Measurements from ENCODE around the gene OR2J1. TPM values are rescaled to one million over a fixed set of nuclear protein-coding genes. Genes with fewer than 3 reads are reported as not detected.

The OR2J1 gene
- total RNA-seq, 1 donor from 2014 or later, result not detected

DNA sequence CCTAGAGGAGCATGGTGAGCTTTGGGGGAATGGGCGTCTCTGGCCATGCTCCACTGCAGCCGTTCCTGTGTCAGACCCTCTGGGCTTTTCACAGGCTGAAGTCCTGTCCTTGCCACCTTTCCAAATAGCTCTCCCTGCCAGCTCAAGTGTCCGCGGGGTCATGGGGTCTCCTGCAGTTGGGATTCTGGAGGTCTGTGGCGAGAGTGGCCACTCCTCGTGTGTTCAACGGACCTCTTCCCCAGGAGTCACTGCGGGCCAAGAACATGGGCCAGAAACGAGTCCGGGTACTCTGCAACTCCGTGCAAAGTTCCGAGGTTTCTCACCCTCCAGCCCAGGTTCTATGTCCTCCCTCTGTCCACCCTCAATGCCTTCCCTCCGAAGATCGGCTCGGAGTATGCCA lies 16.8 kb upstream of the OR2J1 start:
- Mint-ChIP-seq H3K27me3 (ENCODE audit: unreplicated experiment) (peaks cover 1% of the 10 kb centered on the region), H3K4me1 (ENCODE audit: unreplicated experiment) (no peaks in the 10 kb centered on the region), H3K27ac (ENCODE audit: unreplicated experiment) (no peak overlapping the region), H3K4me3 (ENCODE audit: unreplicated experiment) (no peak overlapping the region), H3K9me3 (ENCODE audit: unreplicated experiment) (no peaks in the 10 kb centered on the region), H3K36me3 (ENCODE audit: low read depth, unreplicated experiment) (no peaks in the 10 kb centered on the region)
- DNase-seq (ENCODE audit: low spot score), result no peak
- TF ChIP-seq, protein P1, sequence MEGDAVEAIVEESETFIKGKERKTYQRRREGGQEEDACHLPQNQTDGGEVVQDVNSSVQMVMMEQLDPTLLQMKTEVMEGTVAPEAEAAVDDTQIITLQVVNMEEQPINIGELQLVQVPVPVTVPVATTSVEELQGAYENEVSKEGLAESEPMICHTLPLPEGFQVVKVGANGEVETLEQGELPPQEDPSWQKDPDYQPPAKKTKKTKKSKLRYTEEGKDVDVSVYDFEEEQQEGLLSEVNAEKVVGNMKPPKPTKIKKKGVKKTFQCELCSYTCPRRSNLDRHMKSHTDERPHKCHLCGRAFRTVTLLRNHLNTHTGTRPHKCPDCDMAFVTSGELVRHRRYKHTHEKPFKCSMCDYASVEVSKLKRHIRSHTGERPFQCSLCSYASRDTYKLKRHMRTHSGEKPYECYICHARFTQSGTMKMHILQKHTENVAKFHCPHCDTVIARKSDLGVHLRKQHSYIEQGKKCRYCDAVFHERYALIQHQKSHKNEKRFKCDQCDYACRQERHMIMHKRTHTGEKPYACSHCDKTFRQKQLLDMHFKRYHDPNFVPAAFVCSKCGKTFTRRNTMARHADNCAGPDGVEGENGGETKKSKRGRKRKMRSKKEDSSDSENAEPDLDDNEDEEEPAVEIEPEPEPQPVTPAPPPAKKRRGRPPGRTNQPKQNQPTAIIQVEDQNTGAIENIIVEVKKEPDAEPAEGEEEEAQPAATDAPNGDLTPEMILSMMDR (IDR thresholded peaks at IDR 0.05; ENCODE audit: unreplicated experiment), result no peak

DNA sequence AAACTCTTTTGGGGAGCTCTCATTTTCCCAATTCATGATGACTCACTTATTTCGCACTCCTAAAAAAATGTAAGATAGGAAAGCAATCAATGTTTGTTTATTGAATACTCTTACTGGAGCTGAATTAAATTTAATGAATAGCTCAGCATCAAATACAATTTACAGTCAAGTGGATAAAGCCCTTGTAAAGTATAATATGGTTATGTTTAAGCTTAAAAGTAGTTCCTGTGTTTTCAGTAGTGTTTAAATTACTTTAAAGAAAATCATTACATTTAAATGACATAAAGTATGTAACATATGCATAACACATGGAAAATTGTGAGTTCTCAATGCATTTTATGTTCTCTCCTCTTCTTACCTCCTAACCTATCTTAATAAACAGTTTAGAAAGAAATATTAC lies 12.1 kb upstream of the OR2J1 start, which contains the start of gene OR2B3:
TSS of gene OR2B3 (minus strand) at position 101 of the 400 bp plus-strand sequence. CDS start at position 36, 65 bp downstream.
- no peaks in the 10 kb centered on the region for H3K9me3 Mint-ChIP-seq (ENCODE audit: unreplicated experiment)
- H3K27ac Mint-ChIP-seq (ENCODE audit: unreplicated experiment), result no peak within 1 kb of the TSS
- H3K4me3 Mint-ChIP-seq (ENCODE audit: unreplicated experiment), result no peak within 1 kb of the TSS
- no peaks in the 10 kb centered on the region for H3K27me3 Mint-ChIP-seq (ENCODE audit: unreplicated experiment)
- no peaks in the 10 kb centered on the region for H3K36me3 Mint-ChIP-seq (ENCODE audit: low read depth, unreplicated experiment)
- H3K4me1 Mint-ChIP-seq (ENCODE audit: unreplicated experiment), result no peaks in the 10 kb centered on the region
- TF ChIP-seq, protein P1 (IDR thresholded peaks at IDR 0.05; ENCODE audit: unreplicated experiment), result no peak
- no peak for DNase-seq (ENCODE audit: low spot score)

DNA sequence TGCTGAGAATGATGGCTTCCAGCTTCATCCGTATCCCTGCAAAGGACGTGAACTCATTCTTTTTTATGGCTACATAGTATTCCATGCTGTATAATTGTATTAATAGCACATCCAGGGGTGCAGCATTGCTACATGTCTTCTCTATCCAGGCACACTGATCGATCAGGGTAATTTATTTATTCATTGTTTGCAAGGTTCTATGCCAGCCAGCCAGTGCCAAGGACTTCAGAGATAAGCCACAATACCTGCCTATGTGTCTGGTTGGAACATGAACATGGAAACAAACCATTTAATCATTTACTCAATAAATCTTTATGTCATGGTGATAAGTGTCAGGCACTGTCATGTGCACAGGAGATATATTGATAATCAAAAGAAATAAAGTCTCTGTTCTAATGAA lies 6.3 kb upstream of the OR2J1 start:
- no peaks in the 10 kb centered on the region for H3K4me1 Mint-ChIP-seq (ENCODE audit: unreplicated experiment)
- DNase-seq (ENCODE audit: low spot score), result no peak
- TF ChIP-seq, protein P1 (IDR thresholded peaks at IDR 0.05; ENCODE audit: unreplicated experiment), result no peak
- H3K27me3 Mint-ChIP-seq (ENCODE audit: unreplicated experiment), result no peaks in the 10 kb centered on the region
- H3K4me3 Mint-ChIP-seq (ENCODE audit: unreplicated experiment), result no peak overlapping the region
- H3K36me3 Mint-ChIP-seq (ENCODE audit: low read depth, unreplicated experiment), result no peaks in the 10 kb centered on the region
- no peaks in the 10 kb centered on the region for H3K9me3 Mint-ChIP-seq (ENCODE audit: unreplicated experiment)
- no peak overlapping the region for H3K27ac Mint-ChIP-seq (ENCODE audit: unreplicated experiment)

DNA sequence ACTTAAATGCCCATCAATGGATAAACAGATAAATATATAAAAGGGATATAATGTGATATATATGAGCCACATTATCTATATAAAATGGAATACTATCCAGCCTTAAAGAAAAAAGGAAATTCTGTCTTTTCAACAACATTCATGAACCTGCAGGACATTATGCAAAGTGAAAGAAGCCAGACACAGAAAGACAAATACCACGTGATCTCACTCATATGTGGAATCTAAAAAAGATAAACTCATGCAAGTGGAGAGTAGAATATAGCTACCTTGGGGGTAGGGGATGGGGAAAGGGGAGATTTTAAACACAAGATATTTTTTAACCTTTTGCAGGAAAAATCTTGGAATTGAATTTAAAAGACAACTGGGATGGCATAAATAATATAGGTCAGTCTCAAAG lies 1.5 kb upstream of the OR2J1 start:
- Mint-ChIP-seq H3K4me1 (ENCODE audit: unreplicated experiment) (no peaks in the 10 kb centered on the region), H3K27ac (ENCODE audit: unreplicated experiment) (no peak overlapping the region), H3K4me3 (ENCODE audit: unreplicated experiment) (no peak overlapping the region), H3K36me3 (ENCODE audit: low read depth, unreplicated experiment) (no peaks in the 10 kb centered on the region), H3K9me3 (ENCODE audit: unreplicated experiment) (no peaks in the 10 kb centered on the region), H3K27me3 (ENCODE audit: unreplicated experiment) (no peaks in the 10 kb centered on the region)
- no peak for DNase-seq (ENCODE audit: low spot score)
- TF ChIP-seq, protein P1 (IDR thresholded peaks at IDR 0.05; ENCODE audit: unreplicated experiment), result no peak

DNA sequence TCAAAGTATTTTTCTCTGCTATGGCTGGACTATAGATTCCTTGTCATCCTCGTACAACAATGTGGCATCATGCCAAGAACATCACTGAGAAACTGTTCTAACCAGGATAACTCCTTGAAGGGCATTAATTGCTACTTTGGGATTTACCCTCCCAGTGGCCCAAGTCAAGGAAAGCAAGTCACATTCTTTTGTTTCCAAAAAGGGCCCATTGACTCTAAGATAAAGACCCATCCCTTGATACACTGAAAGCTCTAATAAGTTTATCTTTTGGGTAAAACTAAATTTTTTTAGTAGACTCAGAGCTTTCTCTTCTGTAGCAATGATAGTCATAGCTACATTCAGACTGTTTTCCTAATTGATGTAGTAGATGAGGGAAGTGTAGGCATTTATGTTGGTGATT lies 8.5 kb downstream of the OR2J1 start, which contains the start of gene OR2J3:
TSS of gene OR2J3 (plus strand) at position 301 of the 400 bp plus-strand sequence. CDS start 3,833 bp downstream, outside the sequence.
- Mint-ChIP-seq H3K27me3 (ENCODE audit: unreplicated experiment) (no peaks in the 10 kb centered on the region), H3K4me3 (ENCODE audit: unreplicated experiment) (no peak within 1 kb of the TSS)

More for the DNA sequence above, 8.5 kb downstream of the OR2J1 start, which contains the start of gene OR2J3:
- DNase-seq (ENCODE audit: low spot score), result no peak
- no peaks in the 10 kb centered on the region for H3K4me1 Mint-ChIP-seq (ENCODE audit: unreplicated experiment)
- TF ChIP-seq, protein P1 (IDR thresholded peaks at IDR 0.05; ENCODE audit: unreplicated experiment), result no peak
- no peaks in the 10 kb centered on the region for H3K9me3 Mint-ChIP-seq (ENCODE audit: unreplicated experiment)
- no peak within 1 kb of the TSS for H3K27ac Mint-ChIP-seq (ENCODE audit: unreplicated experiment)
- H3K36me3 Mint-ChIP-seq (ENCODE audit: low read depth, unreplicated experiment), result no peaks in the 10 kb centered on the region
